Fibroblast of the conjunctiva (primary cell): ENCODE results near the gene AGO4.
"Not testable (repeated sequence)": the region's sequence is repeated elsewhere in the genome, so short reads cannot be mapped to it uniquely, and the experiment has no call there.

Experiments used
- DNase-seq: peaks from one replicate; pipeline ENCODE4 v3.0.0-alpha.2; 2010; ENCODE audit warnings: low read depth

Gene AGO4

DNA sequence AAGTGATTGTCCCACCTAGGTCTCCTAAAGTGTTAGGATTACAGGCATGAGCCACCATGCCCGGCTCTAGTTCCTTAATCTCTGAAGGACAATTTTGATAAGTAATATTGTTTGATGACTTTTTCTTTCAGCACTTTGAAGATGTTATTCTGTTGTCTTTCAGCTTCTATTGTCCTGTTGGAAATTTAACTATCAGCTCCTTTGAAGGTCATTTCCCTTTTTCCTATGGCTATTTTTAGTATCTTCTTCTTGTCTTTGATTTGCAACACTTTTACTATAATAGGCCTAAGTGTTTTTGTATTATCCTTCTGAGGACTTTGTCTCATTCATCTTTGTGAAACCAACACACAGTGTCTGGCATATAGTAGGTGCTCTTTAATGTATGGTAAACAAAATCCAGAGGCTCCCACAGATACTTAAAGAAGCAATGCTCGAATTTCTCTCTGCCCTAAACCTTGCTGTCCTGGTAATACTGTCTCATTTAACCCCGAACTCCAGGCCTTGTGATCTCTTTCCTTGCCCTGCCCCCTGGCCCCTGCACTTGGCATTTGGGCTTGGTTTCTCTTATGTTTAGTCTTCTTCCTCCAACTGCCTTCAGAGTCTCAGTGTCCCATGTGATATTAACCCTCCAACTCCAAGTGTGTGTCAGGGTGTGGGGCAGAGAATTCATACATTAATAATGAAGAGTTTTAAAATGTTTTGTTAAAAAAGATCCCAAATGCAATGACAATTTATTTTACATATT lies 56.2 kb downstream of the AGO4 start:
- DNase-seq: no peak

DNA sequence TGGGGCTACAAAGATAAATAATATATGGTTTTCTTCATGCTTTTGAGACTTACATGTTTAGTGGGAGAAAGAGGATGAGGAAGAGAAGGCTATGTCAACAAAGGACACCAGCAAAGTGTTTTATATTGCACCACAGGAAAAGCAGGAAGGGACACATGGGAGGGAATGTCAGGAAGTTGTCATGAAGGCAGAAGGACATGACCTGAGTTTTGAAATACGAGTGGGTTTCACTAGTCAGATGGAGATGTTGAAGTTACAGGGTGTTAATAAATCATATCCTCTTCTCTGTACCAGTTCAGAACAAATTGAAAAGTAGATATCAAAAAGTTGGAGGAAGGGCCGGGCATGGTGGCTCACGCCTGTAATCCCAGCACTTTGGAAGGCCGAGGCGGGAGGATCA lies 57.0 kb downstream of the AGO4 start:
- no peak for DNase-seq

DNA sequence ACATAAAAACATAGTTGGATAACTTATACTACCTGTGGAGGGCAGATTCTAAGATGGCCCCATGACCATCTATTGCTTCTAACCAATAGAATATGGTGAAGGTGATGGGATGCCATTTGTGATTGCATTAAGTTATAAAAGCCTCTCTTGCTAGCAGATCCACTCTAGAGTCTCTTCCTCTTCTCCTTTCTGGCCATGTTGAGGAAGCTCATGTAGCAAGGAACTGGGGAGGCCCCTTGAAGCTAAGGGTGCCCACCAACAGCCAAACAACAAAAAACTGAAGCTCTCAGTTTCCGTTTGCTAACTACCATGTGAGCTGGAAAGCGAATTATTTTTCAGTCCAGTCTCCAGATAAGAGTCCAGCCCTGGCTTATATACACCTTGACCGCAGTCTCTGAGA lies 59.2 kb downstream of the AGO4 start:
- no peak for DNase-seq

DNA sequence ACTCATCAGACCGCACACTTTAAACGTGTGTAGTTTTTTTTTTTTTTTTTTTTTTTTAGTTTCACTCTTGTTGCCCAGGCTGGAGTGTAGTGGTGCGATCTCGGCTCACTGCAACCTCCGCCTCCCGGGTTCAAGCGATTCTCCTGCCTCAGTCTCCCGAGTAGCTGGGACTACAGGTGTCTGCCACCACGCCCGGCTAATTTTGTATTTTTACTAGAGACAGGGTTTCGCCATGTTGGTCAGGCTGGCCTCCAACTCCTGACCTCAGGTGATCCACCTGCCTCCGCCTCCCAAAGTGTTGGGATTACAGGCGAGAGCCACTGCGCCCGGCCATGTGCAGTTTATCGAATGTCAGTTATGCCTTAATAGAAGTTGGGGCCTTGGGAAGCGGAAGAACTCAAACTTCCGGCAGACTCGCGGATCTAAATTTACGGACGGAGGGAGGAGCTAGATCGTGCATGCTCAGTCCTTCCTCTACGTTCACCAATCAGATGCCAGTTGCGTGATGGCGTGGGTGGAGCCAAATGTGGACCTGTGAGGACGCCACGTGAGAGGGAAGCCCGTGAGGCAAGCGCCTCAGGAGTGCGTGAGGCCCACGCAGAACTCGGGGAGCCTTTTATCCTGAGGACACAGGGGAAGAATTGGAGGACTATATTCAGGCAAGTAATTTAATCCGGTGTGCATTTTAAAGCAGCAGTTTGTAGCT lies 61.6 kb downstream of the AGO4 start:
- DNase-seq: not testable (repeated sequence)

DNA sequence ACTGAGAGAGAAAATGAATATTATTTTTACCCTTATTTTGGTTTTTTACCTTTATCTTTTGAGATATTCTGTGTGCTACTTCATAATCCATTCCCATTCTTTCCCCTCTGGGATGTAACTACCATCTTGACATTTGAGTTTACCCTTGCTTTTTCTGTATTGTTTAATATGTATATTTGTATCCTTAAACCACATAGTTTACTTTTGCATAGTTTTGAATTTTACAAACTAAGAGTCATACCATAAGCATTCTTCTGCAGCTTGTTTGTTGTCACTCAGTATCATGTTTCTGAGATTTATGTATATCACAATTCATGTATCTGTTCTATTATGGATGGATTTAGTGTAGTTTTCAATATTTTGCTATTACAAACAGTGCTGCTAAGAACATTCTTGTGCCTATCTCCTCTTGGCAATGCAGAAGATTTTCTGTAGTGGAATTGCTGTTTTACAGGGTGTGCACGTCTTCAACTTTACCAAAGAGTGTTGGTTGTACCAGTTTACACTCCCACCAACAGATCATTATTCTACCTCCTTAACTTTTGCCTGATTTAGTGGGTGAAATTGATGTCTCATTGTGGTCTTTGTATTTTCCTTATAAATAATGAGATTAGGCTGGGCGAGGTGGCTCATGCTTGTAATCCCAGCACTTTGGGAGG lies 63.0 kb downstream of the AGO4 start:
- no peak for DNase-seq

DNA sequence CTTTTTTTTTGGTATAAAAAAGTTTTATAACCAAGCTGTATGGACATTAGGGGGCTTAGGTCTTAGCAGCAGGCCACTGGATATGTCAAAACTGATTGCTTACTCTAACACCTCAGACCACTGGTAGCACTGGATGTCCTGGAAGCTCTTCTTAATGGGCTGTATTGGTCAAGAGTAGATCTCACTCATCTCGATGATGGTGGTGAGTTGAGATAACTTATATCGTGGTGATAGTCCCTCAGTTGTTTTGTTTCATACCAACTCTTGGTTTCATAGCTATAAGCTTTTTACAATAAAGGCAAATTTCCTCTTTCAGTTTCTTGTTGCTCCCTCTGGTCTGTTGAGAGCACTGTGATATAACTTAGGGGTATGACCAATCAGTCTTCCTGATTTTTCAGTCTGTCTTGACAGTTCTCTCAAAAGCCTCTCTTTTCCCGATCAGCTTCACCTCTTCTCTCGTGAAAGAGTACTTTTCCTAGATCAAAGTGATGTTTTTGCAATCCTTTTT lies 65.5 kb downstream of the AGO4 start:
- DNase-seq: no peak

DNA sequence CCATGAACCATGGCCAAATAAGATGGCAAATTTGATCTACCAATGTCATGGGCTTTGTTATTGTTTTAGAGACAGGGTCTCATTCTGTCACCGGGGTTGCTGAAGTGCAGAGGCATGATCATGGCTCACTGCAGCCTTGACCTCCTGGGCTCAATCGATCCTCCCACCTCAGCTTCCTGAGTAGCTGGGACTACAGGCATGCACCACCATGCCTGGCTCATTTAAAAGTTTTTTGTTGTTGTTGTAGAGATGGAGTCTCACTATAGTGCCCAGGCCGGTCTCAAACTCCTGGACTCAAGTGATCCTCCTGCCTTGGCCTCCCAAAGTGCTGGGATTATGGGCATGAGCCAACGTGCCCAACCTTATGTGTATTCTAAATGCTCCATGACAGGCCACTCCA lies 66.3 kb downstream of the AGO4 start:
- not testable (repeated sequence) for DNase-seq

DNA sequence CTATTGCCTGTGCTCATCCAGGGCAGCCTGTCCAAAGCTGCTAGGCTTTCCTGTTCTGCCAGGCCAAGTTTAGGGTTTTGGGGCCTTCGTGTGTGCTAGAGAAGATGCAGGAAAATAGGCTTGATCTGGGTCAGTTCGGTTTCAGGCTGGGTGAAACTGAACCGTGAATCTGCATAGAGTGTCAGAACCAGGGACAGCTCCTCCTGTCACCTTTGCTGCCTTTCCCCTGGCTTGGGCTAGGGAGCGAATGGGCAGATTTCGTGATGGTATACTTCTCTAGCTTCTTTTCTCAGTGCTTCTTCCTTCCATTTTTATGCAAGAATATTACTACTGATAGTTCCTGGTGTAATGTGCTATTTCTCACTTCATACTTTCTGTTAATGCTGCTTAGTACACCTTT lies 69.2 kb downstream of the AGO4 start:
- DNase-seq: no peak

DNA sequence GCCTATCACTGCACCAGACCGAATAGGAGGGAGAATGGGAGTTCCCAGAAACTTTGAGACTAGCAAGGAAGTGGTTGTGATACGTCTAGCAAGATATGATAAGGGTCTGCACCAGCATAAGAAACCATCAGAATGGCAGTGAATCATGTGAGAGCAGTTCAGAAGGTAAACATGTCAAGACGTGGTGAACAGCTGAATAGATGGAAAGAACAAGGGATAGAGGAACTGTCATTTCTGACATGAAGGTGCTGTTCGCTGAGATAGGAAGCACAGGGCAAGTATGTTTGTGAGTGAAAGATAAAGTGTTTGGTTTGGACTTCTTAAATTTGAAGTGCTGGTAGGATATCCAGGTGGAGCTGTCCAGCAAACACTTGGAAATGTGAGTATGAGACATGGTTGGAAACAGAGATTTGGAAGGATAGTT lies 74.0 kb downstream of the AGO4 start:
- DNase-seq: no peak

DNA sequence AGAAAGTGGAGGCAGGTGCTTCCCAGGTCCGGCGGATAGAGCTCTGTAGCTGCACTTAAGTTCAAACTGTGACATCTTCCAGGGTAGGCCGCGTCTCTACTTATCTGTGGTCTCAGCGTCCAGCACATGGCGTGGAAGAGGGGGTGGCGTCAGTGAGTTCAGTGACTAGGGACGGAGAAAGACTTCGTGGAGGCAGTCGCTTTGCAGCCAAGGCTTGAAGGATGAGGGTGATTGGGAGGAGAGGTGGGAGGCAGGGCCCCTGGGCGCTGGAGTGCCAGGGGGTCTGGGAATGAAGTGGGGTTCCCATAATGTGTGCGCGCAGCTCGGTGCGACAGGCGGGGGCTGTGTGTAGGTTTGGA lies 74.7 kb downstream of the AGO4 start:
- no peak for DNase-seq

DNA sequence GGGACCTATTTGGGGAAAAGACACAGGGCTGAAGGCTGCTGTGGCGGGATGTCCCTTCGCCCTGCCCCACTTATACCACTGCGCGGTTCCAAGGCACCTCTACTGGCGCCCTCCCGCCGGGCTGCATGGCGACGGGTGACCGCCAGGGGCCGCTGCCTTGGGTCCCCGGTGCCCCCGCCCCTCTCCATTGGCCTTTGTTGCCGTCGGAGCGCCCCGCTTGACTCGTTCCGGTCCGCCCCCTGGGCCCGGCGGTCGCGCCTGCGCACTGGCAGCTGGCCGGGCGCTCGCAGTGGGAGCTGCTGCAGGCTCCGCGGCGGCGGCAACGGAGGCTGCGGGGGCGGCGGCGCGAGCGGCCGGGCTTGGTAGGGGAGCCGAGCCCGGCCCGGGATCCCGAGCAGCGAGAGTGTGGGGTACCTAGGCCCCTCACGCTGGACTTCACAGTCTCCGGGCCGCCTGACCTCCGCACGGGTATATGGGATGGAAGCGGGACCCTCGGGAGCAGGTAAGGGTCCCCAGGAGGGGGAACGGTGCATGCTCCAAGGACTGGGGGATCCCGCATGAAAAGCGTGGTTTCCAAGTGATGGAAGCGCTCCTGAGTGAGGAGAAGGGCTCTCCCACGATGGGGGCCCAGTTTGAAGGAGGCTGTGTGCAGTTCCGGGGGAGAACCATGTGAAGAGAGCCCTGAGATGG lies 75.3 kb downstream of the AGO4 start, which contains the start of gene AGO1:
Gene AGO1, plus strand, starts transcription at position 265 of the 690 bp plus-strand sequence. Its CDS starts 213 bp downstream, at position 478.
- peak; percentile 86 for DNase-seq

DNA sequence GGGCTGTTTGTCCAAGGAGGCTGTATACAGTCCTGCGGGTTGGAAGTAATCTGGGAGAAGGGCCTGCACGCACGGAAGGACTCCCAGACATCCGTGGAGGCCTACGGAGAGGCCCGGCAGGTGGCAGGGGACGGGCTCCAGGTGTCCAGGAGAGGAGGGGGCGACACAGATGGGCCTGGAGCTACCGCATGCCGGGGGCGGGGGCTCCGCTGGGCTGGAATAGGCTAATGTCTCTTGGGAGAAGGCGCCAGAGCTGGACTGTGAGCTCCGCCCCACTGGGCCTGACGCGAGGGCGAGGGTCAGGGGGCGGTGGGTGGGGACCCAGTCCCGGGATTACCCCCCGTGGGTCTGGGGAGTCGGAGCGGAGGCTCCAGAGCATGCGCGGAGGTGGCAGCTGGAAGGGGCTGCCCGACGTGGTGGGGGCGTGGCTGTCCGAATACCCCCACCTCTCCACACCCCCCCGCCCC lies 75.9 kb downstream of the AGO4 start:
- peak; percentile 4 for DNase-seq

DNA sequence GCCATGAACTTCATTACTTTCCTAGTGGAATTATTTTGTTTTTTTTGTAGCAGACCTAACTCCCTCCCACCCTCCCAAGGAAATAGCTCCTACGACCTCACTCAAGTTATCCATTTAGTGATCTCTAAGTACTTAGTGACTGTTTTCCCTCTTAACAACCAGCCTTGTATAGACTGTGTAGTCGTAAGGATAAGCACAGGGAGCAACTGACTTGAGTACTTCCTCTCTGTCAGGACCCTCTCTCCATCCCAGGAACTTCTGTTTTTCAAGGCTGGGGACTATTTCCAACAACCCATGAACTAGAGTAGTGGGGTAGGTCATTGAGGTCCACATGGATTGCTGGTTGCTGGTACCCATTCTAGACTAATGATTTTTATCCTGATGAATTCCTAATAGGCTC lies 77.1 kb downstream of the AGO4 start:
- DNase-seq: no peak

DNA sequence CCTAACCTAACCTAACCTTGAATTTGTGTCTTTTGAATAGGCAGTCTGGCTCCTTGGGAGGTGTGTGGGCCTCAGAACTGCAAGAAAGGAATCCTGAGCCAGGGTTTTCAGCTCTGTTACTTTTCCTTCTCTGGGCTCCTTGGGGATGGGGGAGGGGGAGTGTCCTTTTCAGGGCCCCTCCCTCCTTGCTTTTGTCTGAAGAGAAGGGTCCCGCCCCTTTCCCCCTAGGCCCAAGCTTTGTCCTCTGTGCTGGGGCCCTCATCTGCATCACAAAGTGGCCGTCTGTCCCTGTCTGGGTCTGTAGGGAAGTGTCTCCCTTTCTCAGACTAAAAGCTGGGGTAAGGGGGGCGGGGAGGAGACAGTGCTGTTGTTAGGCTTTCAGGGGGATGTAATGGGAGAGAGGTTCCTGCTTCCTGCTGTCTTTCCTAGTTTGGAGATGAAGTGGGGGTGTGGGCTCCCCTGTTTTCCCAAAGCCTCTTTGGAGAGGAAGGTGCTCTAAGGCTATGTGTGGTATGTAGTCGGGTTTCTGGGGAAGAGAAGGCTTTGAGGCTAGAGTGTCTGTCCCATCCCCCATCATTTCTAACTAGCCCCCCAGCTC lies 78.2 kb downstream of the AGO4 start:
- no peak for DNase-seq

DNA sequence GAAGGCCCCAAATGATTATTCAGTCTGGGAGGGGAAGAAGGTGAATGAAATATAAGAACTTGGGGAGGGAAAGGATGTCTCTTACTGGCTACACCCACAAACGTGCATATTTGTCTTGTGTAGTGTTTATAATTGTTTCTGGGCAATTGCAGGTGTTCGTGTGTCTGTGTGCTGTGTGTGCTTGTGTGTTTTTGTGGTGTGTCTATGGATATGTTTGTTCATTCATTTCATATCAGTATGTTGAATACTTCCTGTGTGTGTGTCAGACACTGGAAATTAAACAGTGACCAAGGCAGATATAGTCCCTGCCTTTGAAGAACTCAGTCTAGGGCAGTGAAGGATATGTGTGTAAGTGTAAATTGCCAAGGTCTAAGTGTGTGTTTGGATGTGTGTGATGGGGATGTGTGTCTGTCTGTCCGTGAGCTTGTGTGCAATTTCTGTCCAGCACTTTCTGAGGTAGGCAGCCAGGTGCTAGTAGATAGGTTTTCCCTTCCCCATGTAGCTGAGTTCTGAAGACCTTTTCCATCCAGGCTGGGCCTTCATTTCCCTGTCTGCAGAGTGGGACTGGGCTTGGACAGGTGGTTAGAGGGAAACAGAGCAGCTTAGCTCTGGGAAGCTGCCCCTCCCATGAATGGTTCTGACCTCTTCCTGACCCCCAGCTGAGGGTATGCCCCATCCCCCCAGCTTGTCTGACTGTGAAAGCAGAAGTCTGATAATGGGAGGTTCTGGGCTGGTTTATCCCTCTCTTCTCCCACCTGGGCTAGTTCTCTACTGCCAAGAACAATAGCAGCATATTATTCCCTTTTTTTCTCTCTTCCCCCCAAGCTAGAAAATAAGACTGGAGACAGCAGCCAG lies 79.0 kb downstream of the AGO4 start:
- no peak for DNase-seq

DNA sequence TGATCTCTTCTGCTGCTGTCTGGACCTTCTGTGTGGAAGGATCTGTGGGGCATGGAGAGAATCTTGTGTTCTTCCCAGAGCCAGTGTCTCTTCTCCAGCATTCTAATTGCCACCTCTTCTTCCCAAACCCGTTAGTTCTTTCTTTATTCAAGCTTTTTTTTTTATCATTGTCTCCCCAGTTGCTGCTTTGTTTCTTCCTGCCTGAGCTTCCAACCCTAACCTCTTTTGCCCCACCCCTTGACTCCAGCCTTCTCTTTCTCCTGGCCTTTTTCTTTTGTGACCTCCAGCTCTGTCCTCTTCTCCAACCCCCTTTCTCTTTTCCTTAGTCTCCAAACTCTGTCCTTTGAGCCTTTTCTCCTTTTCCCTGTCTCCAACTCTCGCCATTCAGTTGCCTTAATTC lies 79.7 kb downstream of the AGO4 start:
- no peak for DNase-seq

DNA sequence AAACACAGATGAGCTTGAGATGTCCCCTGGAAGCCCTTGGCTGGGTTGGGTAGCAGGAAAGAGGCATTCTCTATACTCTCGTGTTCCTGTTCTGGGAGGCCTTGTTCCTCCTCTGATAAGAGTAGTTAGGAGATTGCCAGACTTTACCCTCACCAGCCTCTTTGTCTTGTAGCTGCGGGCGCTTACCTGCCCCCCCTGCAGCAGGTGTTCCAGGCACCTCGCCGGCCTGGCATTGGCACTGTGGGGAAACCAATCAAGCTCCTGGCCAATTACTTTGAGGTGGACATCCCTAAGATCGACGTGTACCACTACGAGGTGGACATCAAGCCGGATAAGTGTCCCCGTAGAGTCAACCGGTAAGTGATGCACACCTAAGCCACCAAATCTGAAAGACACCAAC lies 80.4 kb downstream of the AGO4 start:
- no peak for DNase-seq

DNA sequence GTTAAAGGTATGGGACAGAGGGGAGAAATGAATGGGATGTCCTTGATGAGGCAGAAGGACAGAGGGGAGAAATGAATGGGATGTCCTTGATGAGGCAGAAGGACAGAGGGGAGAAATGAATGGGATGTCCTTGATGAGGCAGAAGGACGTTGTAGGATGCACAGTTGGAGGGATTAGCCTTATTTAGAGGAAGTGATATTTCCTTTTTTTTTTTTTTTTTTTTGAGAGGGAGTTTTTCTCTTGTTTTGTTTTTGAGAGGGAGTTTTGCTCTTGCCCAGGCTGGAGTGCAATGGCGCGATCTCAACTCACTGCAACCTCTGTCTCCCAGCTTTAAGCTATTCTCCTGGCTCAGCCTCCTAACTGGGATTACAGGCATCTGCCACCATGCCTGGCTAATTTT lies 81.2 kb downstream of the AGO4 start:
- not testable (repeated sequence) for DNase-seq

DNA sequence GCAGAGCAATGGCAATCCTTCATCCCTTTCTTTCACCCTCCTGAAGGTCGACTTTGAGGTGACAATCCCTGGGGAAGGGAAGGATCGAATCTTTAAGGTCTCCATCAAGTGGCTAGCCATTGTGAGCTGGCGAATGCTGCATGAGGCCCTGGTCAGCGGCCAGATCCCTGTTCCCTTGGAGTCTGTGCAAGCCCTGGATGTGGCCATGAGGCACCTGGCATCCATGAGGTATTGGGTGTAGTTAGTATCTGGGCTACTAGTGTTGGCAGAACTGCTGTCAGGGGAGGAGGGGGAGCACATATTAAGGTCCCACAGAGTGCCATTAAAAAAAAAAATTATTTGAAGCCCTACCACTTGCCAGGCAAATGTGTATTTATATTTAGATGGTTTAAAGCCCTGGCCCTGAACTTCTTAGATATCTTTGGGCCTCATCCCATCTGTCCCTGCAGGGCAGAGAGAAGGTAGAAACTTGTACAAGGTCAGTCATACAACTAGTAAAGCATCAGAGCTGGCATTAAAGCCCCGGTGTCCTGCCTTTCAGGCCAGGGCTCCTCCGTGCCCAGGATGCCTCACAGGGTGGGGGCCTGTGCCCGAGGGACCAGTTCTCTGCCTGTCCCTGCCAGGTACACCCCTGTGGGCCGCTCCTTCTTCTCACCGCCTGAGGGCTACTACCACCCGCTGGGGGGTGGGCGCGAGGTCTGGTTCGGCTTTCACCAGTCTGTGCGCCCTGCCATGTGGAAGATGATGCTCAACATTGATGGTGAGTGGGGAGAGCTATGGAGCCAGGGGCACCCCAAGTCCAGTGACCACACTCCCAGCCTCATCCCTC lies 85.4 kb downstream of the AGO4 start:
- DNase-seq: no peak

DNA sequence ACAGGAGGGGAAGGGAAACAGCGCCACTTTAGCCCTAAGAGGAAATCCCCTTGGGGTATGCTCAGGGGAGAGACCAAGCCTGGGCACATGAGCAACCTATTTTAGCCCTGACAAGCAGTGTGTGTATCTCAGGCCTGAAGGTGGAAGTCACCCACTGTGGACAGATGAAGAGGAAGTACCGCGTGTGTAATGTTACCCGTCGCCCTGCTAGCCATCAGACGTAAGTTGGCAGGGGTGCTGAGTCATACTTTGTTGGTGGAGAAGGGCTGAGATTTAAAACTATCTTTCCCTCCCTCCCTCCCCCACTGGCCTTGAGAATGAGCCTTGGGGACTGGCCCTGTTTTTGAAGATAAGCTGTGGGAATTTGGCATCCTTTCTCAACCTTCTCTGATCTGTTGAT lies 86.4 kb downstream of the AGO4 start:
- no peak for DNase-seq
